Liver (tissue), 9 donors: ENCODE measurements around the gene OR7G1. TPM values are rescaled to one million over a fixed set of nuclear protein-coding genes. Genes with fewer than 3 reads are reported as not detected.

Source experiments
- DNase-seq: peaks from one replicate; pipeline ENCODE4 v3.0.0-alpha.2; 2017; ENCODE audit warnings: low spot score
- H3K27ac ChIP-seq, 2 donors: one replicate each; pipeline ENCODE4 v1.7.0; 2013; ENCODE audit warnings: inconsistent platforms in 2 of 2, low read length in 2 of 2, control low read depth in 1 of 2, low read depth in 1 of 2, mild to moderate bottlenecking in 1 of 2
- H3K27me3 ChIP-seq, 4 donors: one replicate each; pipeline versions ENCODE4 v1.6.1 to v1.7.0; 2013; ENCODE audit warnings: low read length in 3 of 4, inconsistent platforms in 1 of 4, mild to moderate bottlenecking in 1 of 4, moderate library complexity in 1 of 4; ENCODE audit not compliant: control insufficient read depth in 4 of 4, insufficient read depth in 4 of 4
- H3K36me3 ChIP-seq, 4 donors: one replicate each; pipeline versions ENCODE4 v1.6.1 to v1.7.0; 2013; ENCODE audit warnings: low read length in 3 of 4, mild to moderate bottlenecking in 3 of 4, low read depth in 1 of 4, moderate library complexity in 1 of 4; ENCODE audit not compliant: control insufficient read depth in 4 of 4, insufficient read depth in 3 of 4
- H3K4me1 ChIP-seq, 4 donors: one replicate each; pipeline versions ENCODE4 v1.6.1 to v1.7.0; 2013; ENCODE audit warnings: low read length in 3 of 4, mild to moderate bottlenecking in 3 of 4, moderate library complexity in 1 of 4; ENCODE audit not compliant: control insufficient read depth in 4 of 4, insufficient read depth in 4 of 4
- H3K4me3 ChIP-seq, 3 donors: one replicate each; pipeline versions ENCODE4 v1.6.1 to v1.7.0; 2013; ENCODE audit warnings: low read length in 3 of 3, control low read depth in 1 of 3, low read depth in 1 of 3, mild to moderate bottlenecking in 1 of 3
- H3K9ac ChIP-seq, 2 donors: one replicate each; pipeline ENCODE4 v1.7.0; 2013; ENCODE audit warnings: low read length in 2 of 2, mild to moderate bottlenecking in 2 of 2, moderate library complexity in 2 of 2, control low read depth in 1 of 2, low read depth in 1 of 2
- H3K9me3 ChIP-seq, 4 donors: one replicate each; pipeline versions ENCODE4 v1.6.1 to v1.7.0; 2013; ENCODE audit warnings: low read length in 3 of 4; ENCODE audit not compliant: control insufficient read depth in 4 of 4
- CTCF ChIP-seq: fragments of 150-350 bp; IDR thresholded peaks from 2 replicates; pipeline ENCODE4 v1.5.1; 2017; ENCODE audit warnings: improper control_type of control experiment, low read depth, low read length; ENCODE audit not compliant: missing input control
- EGR1 ChIP-seq, 2 donors: IDR thresholded peaks; 2 replicates each; pipeline ENCODE4 v1.6.1; 2016 to 2018; ENCODE audit warnings: antibody characterized with exemption in 2 of 2, low read depth in 2 of 2
- FOXA1 ChIP-seq: IDR thresholded peaks from 2 replicates; pipeline ENCODE4 v1.6.1; 2016; ENCODE audit warnings: antibody characterized with exemption
- FOXA2 ChIP-seq: IDR thresholded peaks from 2 replicates; pipeline ENCODE4 v1.6.1; 2016; ENCODE audit warnings: antibody characterized with exemption
- GABPA ChIP-seq, 2 donors: IDR thresholded peaks in 1 of 2; conservative IDR thresholded peaks in 1 of 2; 2 replicates each; pipeline ENCODE4 v1.6.1; 2016; ENCODE audit warnings: antibody characterized with exemption in 2 of 2, mild to moderate bottlenecking in 1 of 2, moderate library complexity in 1 of 2
- HNF4A ChIP-seq, 2 donors: conservative IDR thresholded peaks; 2 replicates each; pipeline ENCODE4 v1.6.1; 2016; ENCODE audit warnings: antibody characterized with exemption in 2 of 2, mild to moderate bottlenecking in 2 of 2
- HNF4G ChIP-seq: IDR thresholded peaks from 2 replicates; pipeline ENCODE4 v1.6.1; 2016; ENCODE audit warnings: antibody characterized with exemption
- JUND ChIP-seq, 2 donors: IDR thresholded peaks; 2 replicates each; pipeline ENCODE4 v1.6.1; 2016; ENCODE audit warnings: antibody characterized with exemption in 2 of 2
- NR2F2 ChIP-seq: IDR thresholded peaks from 2 replicates; pipeline ENCODE4 v1.6.1; 2016; ENCODE audit warnings: antibody characterized with exemption
- RAD21 ChIP-seq, 2 donors: IDR thresholded peaks; 2 replicates each; pipeline ENCODE4 v1.6.1; 2016; ENCODE audit warnings: antibody characterized with exemption in 2 of 2, mild to moderate bottlenecking in 2 of 2
- REST ChIP-seq: IDR thresholded peaks from 2 replicates; pipeline ENCODE4 v1.6.1; 2016; ENCODE audit warnings: antibody characterized with exemption, mild to moderate bottlenecking
- RXRA ChIP-seq, 2 donors: IDR thresholded peaks; 2 replicates each; pipeline ENCODE4 v1.6.1; 2017 to 2018; ENCODE audit warnings: antibody characterized with exemption in 2 of 2, mild to moderate bottlenecking in 1 of 2
- SP1 ChIP-seq: IDR thresholded peaks from 2 replicates; pipeline ENCODE4 v1.6.1; 2018; ENCODE audit warnings: antibody characterized with exemption, mild to moderate bottlenecking
- TAF1 ChIP-seq: conservative IDR thresholded peaks from 2 replicates; pipeline ENCODE4 v1.6.1; 2016; ENCODE audit warnings: antibody characterized with exemption, mild to moderate bottlenecking
- WGBS: extraction: QIAGEN DNeasy Blood & Tissue Kit; methylation state at CpG from one replicate; pipeline ENCODE4 v1.1.7; 2013; 5-methylcytosine and 5-hydroxymethylcytosine counted together
- polyA plus RNA-seq, 2 donors: library from polyadenylated mRNA; stranded (reverse) in 1 of 2; unstranded in 1 of 2; fragments of 200-250 nt in 1 of 2; fragments of >200 nt in 1 of 2; fragmentation: Nextera tagmentation in 1 of 2; extraction: Ambion mirVana in 1 of 2; gene quantifications; one replicate each; pipeline versions ENCODE4 v1.2.1 to v1.2.3, GENCODE V29; 2013 to 2015
- total RNA-seq, 2 donors: library from RNA; depleted of rRNA; stranded (reverse); fragments of >200 nt; gene quantifications; one replicate each; pipeline ENCODE4 v1.2.3, GENCODE V29; 2014
- donor health status: healthy.
- donor health status: healthy.
- donor health status: healthy.
- donor health status: healthy.
- donor health status: healthy.

The OR7G1 gene
- total and polyA plus RNA-seq, 4 donors = not detected

- Histone ChIP-seq H3K4me3 (no peak overlapping the region), H3K36me3 (peaks cover 0 to 8% (median 3%) of the 10 kb centered on the region in 4 donors), H3K27me3 (no peaks in the 10 kb centered on the region), H3K9ac (no peak overlapping the region), H3K27ac (no peak overlapping the region), H3K4me1 (peaks cover 0 to 3% (median under 1%) of the 10 kb centered on the region in 4 donors), H3K9me3 (peaks cover 0 to 14% (median under 1%) of the 10 kb centered on the region in 4 donors)
- 100% methylated on average over 1 of the region's 1 CpG for WGBS
- DNase-seq = no peak
- TF ChIP-seq SP1 = no peak
- no peak for TF ChIP-seq HNF4G
Measured at GRCh38 chr19:9146882-9147281, 31.3 kb upstream of the OR7G1 start.

- Histone ChIP-seq H3K4me1 (peaks cover 0 to 14% (median 13%) of the 10 kb centered on the region in 4 donors), H3K4me3 (peak overlapping the region in 1 of 3 donors; percentile 35), H3K36me3 (peaks cover 0 to 8% (median 3%) of the 10 kb centered on the region in 4 donors), H3K9ac (no peak overlapping the region), H3K27me3 (no peaks in the 10 kb centered on the region), H3K9me3 (peaks cover 0 to 14% (median under 1%) of the 10 kb centered on the region in 4 donors), H3K27ac (no peak overlapping the region)
- DNase-seq = no peak
- no peak for TF ChIP-seq NR2F2
- no peak for TF ChIP-seq GABPA (IDR thresholded peaks at IDR 0.05 in 1 of 2, conservative IDR thresholded peaks at IDR 0.05 in 1 of 2)
- TF ChIP-seq HNF4G = no peak
- no peak for TF ChIP-seq EGR1 (IDR thresholded peaks at IDR 0.05; ENCODE audit: low read depth in 2 of 2)
- no peak for TF ChIP-seq RAD21 (IDR thresholded peaks at IDR 0.05)
- TF ChIP-seq REST = no peak
- TF ChIP-seq CTCF = no peak
- 98% methylated on average over 5 of the region's 5 CpGs for WGBS
Measured at GRCh38 chr19:9144920-9145319, 29.4 kb upstream of the OR7G1 start.

GRCh38 chr19:9140159-9140874, 24.8 kb upstream of the OR7G1 start, which contains the start of gene ZNF317:
ZNF317 (plus strand) TSS chr19:9140397; CDS start chr19:9156017, 15,620 bp downstream.
- WGBS = under 1% methylated on average over 43 of the region's 43 CpGs
- Histone ChIP-seq H3K9ac (peak within 1 kb of the TSS; percentile 75 to 93), H3K4me3 (peak within 1 kb of the TSS; percentile 86 to 100 (median 100)), H3K4me1 (peaks cover 0 to 18% (median 15%) of the 10 kb centered on the region in 4 donors), H3K27ac (peak within 1 kb of the TSS; percentile 90 to 94), H3K36me3 (peaks cover 0 to 2% (median 0%) of the 10 kb centered on the region in 4 donors), H3K9me3 (peaks cover 0 to 13% (median 0%) of the 10 kb centered on the region in 4 donors), H3K27me3 (no peaks in the 10 kb centered on the region)
- DNase-seq = peak; percentile 89
- TF ChIP-seq CTCF (no peak), FOXA2 (no peak), RAD21 (IDR thresholded peaks at IDR 0.05) (no peak), RXRA (IDR thresholded peaks at IDR 0.05) (peak; percentile 27 to 41), FOXA1 (no peak), REST (no peak), GABPA (IDR thresholded peaks at IDR 0.05 in 1 of 2, conservative IDR thresholded peaks at IDR 0.05 in 1 of 2) (peak; percentile 36 to 89), JUND (IDR thresholded peaks at IDR 0.05) (no peak), SP1 (no peak), HNF4A (conservative IDR thresholded peaks at IDR 0.05) (peak in 1 of 2 donors; percentile 4), TAF1 (no peak), NR2F2 (peak; percentile 75), HNF4G (no peak)
